HG03575 (cell line): Measurements from ENCODE around the gene ADM2.
"Not testable (repeated sequence)": the region's sequence is repeated elsewhere in the genome, so short reads cannot be mapped to it uniquely, and the experiment has no call there.

Experiments used
- ATAC-seq: cut with Tn5 transposase; IDR thresholded peaks from one replicate; pipeline ENCODE4 v1.9.1; 2021; ENCODE audit not compliant: unreplicated experiment, insufficient number of reproducible peaks, low FRiP score; ENCODE audit errors: extremely low read depth

ADM2 gene

GRCh38 chr22:50502628-50503474, 21.5 kb downstream of the ADM2 start:
- ATAC-seq, result no peak

- ATAC-seq, result no peak
These were observed 22.3 kb downstream of the ADM2 start for GRCh38 chr22:50503475-50504145.

GRCh38 chr22:50504369-50505211, 23.2 kb downstream of the ADM2 start:
- ATAC-seq, result no peak

- no peak for ATAC-seq
These were observed 24.0 kb downstream of the ADM2 start for GRCh38 chr22:50505276-50505775.

- no peak for ATAC-seq
These were observed 24.6 kb downstream of the ADM2 start for GRCh38 chr22:50505776-50506610.

DNA sequence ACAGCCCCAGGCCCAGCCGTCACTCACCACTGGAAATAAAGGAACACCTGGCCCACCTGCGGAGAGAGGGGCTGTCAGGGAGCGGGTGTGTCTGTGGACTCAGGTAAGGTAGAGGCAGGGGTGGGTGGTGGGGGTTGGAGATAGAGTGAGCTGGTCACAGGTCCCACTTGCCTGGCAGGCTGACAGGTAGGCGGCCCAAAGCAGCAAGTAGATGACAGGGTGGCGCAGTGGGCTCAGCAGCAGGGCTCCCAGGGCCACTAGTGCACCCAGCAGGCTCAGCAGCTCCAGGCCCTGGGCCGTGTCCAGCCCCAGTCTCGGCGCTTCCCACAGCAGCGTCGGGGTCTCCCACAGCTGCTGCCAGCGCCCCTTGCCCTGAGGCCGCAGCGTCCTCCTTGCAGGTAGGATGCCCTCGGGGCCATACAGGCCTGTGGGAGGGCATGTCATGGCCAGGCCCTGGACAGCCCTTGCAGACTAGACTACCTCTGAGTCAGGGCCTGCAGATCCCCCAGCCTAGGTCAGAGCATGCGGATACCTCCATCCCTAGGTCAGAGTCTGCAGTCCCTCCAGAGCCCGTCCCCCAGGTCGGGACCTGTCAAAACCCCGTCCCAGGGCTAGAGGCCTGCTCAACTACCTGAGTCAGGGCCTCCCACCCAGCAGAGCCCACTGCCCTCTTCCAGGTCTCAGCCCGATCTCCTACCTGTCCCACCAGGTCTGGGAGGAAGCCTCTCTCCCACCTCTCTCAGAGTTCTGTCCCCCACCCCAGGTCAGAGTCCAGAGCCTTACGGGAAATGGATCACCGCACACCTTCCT, 25.5 kb downstream of the ADM2 start:
- ATAC-seq, result no peak

DNA sequence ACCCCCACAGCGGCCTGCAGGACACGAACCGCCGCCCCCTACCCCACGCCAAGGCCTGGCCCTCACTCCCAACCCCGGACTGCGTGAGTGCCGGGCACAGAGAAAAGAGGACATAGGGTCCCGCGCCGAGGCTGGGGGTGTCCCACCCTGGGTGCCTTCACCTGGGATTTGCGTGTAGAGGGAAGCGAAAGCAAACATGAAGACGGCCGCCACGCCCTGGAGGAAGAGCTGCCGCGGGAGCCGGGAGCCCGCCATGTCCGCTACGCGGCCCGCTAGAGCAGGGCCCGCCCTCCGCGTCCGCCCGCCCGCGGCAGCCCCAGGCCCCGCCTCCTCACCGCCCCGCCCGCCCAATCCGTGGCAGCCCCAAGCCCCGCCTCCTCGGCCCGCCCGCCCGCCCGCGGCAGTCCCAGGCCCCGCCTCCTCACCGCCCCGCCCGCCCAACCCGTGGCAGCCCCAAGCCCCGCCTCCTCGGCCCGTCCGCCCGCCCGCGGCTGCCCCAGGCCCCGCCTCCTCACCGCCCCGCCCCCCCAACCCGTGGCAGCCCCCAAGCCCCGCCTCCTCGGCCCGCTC, 26.2 kb downstream of the ADM2 start, which contains the start of gene LMF2:
Gene LMF2, minus strand, starts transcription at position 282 of the 570 bp plus-strand sequence. Its CDS starts 27 bp downstream, at position 255.
- ATAC-seq, result no peak

DNA sequence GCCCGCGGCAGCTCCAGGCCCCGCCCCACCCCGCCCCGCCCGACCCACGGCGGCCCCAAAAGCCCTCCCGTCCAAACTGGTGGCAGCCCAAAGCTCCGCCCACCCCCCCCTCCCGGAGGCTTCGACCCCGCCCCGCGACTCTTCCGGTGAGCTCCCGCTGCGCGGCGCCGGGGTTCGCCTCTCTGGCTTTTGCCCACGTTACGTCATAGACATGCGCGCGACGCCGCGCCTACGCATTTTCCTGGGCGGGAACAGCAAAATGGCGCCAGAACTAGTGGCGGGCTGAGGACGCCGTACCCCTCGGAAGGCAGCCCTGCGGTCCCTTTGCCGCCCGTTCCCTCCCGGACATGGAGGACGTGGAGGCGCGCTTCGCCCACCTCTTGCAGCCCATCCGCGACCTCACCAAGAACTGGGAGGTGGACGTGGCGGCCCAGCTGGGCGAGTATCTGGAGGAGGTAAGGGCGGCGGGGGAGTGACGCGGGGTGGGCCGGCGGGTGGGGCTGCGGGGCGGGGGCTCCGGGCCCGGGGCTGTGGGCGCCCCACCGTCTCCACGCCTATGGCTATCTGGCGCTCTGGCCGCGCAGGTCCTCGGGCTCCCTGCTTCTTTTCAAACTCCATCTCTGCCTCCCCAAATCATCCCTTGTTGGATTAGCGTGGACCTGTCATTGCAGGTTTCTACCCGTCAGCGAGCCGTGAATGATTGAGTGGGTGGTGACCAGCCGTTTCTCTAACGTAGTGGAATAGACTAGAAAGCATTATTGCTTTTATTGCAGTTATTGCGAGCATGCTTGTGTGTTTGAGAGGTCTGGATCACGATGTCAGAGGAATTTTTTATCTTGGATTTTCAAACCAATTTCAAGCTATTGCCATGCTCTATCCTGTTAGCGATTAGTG, 26.9 kb downstream of the ADM2 start, which contains the start of gene NCAPH2:
Gene NCAPH2, plus strand, starts transcription at position 234 of the 894 bp plus-strand sequence. Its CDS starts 114 bp downstream, at position 348.
- ATAC-seq, result no peak

DNA sequence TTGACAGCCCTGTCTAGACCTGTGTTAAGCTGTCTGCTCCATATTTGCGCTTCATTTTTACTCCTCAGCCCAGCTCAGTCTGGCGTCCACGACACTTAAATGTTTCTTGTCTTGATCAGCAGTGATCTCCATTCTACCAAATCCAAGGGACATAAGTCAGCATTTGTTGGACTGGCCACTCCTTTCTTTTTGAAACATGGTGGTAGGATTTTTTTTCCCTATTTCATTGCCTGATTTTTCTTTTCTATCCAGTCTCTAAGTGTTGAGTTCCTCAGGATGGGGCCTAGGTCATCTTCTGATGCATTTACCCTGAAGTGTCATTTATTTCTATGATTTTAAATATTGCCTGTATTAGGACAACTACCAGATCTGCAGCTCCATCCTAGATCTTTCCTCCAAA, 27.6 kb downstream of the ADM2 start:
- ATAC-seq, result no peak

- ATAC-seq, result no peak
These were observed 31.8 kb downstream of the ADM2 start for GRCh38 chr22:50513175-50513574.

DNA sequence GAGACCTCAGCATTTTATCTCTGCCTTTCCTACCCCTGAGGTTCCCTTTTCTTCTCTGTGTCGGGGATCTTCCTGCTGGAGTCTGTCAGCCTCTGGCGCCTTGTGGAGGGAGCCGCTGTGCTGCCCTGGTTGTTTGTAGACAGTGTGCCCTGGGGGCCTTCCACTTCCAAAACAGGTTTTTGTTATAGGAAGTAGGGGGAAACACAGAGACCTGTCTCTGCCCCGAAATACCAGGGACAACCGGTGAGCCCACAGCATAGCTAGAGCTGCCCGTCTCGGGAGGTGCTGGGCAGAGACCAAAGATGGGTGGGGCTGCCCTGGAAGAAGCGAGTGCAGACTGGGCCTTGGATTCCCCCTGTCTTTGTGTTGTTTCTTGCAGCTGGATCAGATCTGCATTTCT, 34.7 kb downstream of the ADM2 start:
- ATAC-seq, result no peak

DNA sequence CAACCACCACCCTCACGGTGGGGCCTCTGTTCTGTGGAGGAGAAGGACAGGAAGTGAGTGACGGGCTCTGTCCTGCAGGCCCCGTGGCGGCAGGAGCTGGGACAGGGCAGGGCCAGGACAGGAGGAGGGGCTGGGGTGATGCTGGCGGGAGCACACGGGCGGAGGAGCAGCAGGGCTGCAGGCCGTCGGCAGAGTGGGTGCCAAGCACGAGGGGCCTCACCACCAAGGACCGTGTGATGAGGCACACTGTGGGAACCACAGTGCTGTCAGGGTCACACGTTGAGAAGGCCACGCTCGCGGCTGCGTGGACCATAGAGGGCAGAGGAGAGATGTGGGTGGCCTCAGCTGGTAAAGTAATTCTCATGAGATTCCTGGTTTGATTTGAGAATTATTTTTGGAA, 35.5 kb downstream of the ADM2 start:
- ATAC-seq, result no peak

DNA sequence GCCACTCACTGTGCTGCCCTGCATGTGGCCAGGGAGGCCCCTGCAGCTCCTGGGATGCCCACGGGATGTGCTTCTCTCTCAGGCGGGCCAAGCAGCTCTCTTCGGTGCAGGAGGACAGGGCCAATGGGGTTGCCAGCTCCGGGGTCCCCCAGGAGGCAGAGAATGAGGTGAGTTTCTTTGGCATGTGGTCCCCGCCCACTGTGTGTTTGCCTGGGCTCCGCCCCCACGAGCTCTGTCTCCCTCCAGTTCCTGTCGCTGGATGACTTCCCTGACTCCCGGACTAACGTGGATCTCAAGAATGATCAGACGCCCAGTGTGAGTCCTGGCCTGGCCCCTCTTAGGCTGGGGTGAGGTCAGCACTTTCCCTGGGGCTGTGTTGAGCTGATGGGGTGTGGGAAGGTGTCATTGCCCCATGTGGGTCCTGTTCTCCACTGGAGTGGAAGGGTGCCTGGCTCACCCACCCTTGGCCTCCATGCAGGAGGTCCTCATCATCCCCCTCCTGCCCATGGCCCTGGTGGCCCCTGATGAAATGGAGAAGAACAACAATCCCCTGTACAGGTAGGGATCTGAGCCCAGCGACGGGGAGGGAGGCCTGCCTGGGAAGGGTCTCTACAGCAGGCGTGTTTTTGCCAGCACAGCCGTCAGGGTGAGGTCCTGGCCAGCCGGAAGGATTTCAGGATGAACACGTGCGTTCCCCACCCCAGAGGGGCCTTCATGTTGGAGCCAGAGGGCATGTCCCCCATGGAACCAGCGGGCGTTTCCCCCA, 36.3 kb downstream of the ADM2 start:
- no peak for ATAC-seq

GRCh38 chr22:50518606-50519005, 37.3 kb downstream of the ADM2 start:
- ATAC-seq, result no peak

GRCh38 chr22:50519151-50519550, 37.8 kb downstream of the ADM2 start:
- no peak for ATAC-seq

DNA sequence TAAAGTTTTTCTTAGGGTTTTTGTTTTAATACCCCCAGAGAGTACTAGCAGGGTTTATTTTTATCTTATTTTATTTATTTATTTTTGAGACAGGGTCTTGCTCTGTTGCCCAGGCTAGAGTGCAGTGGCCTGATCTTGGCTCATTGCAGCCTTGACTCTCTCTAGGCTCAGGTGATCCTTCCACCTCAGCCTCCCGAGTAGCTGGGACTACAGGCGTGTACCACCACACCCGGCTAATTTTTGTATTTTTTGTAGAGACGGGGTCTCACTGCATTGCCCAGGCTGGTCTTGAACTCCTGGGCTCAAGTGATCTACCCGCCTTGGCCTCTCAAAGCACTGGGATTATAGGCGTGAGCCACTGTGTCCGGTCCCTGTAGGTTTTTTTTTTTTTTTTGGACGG, 38.8 kb downstream of the ADM2 start:
- not testable (repeated sequence) for ATAC-seq
